Neural cell (in vitro differentiated cells): ENCODE data around the gene NEUROD4. TPM values are rescaled to one million over a fixed set of nuclear protein-coding genes. Genes with fewer than 3 reads are reported as not detected.

ENCODE experiments used
- H2AFZ ChIP-seq: fragments of 200-600, 300-800 bp; sonication (generic), shearing (Covaris generic); 2 replicates; pipeline ENCODE4 v1.6.0; 2014; ENCODE audit warnings: low read depth, mild to moderate bottlenecking, antibody characterized with exemption, low read length, moderate library complexity
- H3F3A ChIP-seq: fragments of 200-600 bp; shearing (Covaris generic); 2 replicates; pipeline ENCODE4 v1.6.1; 2016; ENCODE audit warnings: mild to moderate bottlenecking, moderate library complexity, mixed read lengths, antibody characterized with exemption, low read length; ENCODE audit not compliant: insufficient read depth, poor library complexity, severe bottlenecking
- H3K27ac ChIP-seq: fragments of 200-600, 300-800 bp; sonication (generic), shearing (Covaris generic); 2 replicates; pipeline ENCODE4 v1.5.1; 2014; ENCODE audit warnings: mild to moderate bottlenecking, low read length, moderate library complexity
- H3K27me3 ChIP-seq: fragments of 300-800, 200-600 bp; sonication (generic), shearing (Covaris generic); 2 replicates; pipeline ENCODE4 v1.6.0; 2014; ENCODE audit warnings: mild to moderate bottlenecking, low read depth, low read length, moderate library complexity; ENCODE audit not compliant: insufficient read depth
- H3K36me3 ChIP-seq: fragments of 300-800, 200-600 bp; sonication (generic), shearing (Covaris generic); 2 replicates; pipeline ENCODE4 v1.5.1; 2014; ENCODE audit warnings: mild to moderate bottlenecking, antibody characterized with exemption, low read length, moderate library complexity; ENCODE audit not compliant: insufficient read depth
- H3K4me2 ChIP-seq: fragments of 300-800, 200-600 bp; sonication (generic), shearing (Covaris generic); 2 replicates; pipeline ENCODE4 v1.6.0; 2014; ENCODE audit warnings: mild to moderate bottlenecking, low read length
- H3K4me3 ChIP-seq: fragments of 300-800, 200-600 bp; sonication (generic), shearing (Covaris generic); 2 replicates; pipeline ENCODE4 v1.5.1; 2014; ENCODE audit warnings: mild to moderate bottlenecking, low read length, moderate library complexity
- H3K79me2 ChIP-seq: fragments of 200-600 bp; shearing (Covaris generic); replicated peaks from 2 replicates; pipeline ENCODE4 v1.6.0; 2014; ENCODE audit warnings: mild to moderate bottlenecking, low read length, moderate library complexity; ENCODE audit not compliant: insufficient read depth
- H3K9ac ChIP-seq: fragments of 300-800, 200-600 bp; sonication (generic), shearing (Covaris generic); 2 replicates; pipeline ENCODE4 v1.6.1; 2016; ENCODE audit warnings: mild to moderate bottlenecking, low read length, mixed read lengths
- H3K9me2 ChIP-seq: fragments of 200-600 bp; shearing (Covaris generic); 2 replicates; pipeline ENCODE4 v1.6.1; 2016; ENCODE audit warnings: mild to moderate bottlenecking, low read length, mixed read lengths; ENCODE audit not compliant: insufficient read depth
- H3K9me3 ChIP-seq: fragments of 200-600, 300-800 bp; sonication (generic), shearing (Covaris generic); 2 replicates; pipeline ENCODE4 v1.6.1; 2016; ENCODE audit warnings: mild to moderate bottlenecking, mixed run types, low read length, moderate library complexity, mixed read lengths
- H4K20me1 ChIP-seq: fragments of 200-600 bp; shearing (Covaris generic); 2 replicates; pipeline ENCODE4 v1.6.1; 2016; ENCODE audit warnings: mild to moderate bottlenecking, mixed run types; ENCODE audit not compliant: insufficient read depth
- CTCF ChIP-seq: fragments of 450-650 bp; IDR thresholded peaks from 2 replicates; pipeline ENCODE4 v1.5.1; 2014; ENCODE audit warnings: antibody characterized with exemption, mild to moderate bottlenecking, moderate library complexity; ENCODE audit not compliant: poor library complexity, severe bottlenecking
- EP300 ChIP-seq: fragments of 450-650 bp; conservative IDR thresholded peaks from 2 replicates; pipeline ENCODE4 v1.6.1; 2014; ENCODE audit warnings: antibody characterized with exemption, mild to moderate bottlenecking, moderate library complexity; ENCODE audit not compliant: poor library complexity, severe bottlenecking
- EZH2 ChIP-seq: fragments of 200-600, 300-800 bp; shearing (Covaris generic), sonication (generic); IDR thresholded peaks from 2 replicates; pipeline ENCODE4 v1.6.1; 2014; ENCODE audit warnings: antibody characterized with exemption, low read length, borderline replicate concordance, mild to moderate bottlenecking; ENCODE audit not compliant: insufficient read depth, poor library complexity, severe bottlenecking
- MXI1 ChIP-seq: fragments of 450-650 bp; conservative IDR thresholded peaks from 2 replicates; pipeline ENCODE4 v1.6.1; 2014; ENCODE audit warnings: antibody characterized with exemption, mild to moderate bottlenecking; ENCODE audit not compliant: poor library complexity, severe bottlenecking
- POLR2AphosphoS5 ChIP-seq: IDR thresholded peaks from 2 replicates; pipeline ENCODE4 v1.6.1; 2012
- RAD21 ChIP-seq: fragments of 450-650 bp; conservative IDR thresholded peaks from 2 replicates; pipeline ENCODE4 v1.6.1; 2014; ENCODE audit warnings: antibody characterized with exemption, mild to moderate bottlenecking, moderate library complexity
- REST ChIP-seq: IDR thresholded peaks from 2 replicates; pipeline ENCODE4 v1.6.1; 2012; ENCODE audit warnings: borderline replicate concordance
- SMC3 ChIP-seq: fragments of 450-650 bp; conservative IDR thresholded peaks from 2 replicates; pipeline ENCODE4 v1.6.1; 2014; ENCODE audit warnings: antibody characterized with exemption, mild to moderate bottlenecking, moderate library complexity; ENCODE audit not compliant: poor library complexity
- TAF1 ChIP-seq: IDR thresholded peaks from 2 replicates; pipeline ENCODE4 v1.6.1; 2012; ENCODE audit warnings: low read depth
- polyA plus RNA-seq: library from polyadenylated mRNA; depleted of rRNA; stranded (reverse); fragments of >200 nt; gene quantifications from 2 replicates; pipeline ENCODE4 v1.2.3, GENCODE V29; 2014

The NEUROD4 gene
- polyA plus RNA-seq, 1 donor from 2014 or later = not detected

DNA sequence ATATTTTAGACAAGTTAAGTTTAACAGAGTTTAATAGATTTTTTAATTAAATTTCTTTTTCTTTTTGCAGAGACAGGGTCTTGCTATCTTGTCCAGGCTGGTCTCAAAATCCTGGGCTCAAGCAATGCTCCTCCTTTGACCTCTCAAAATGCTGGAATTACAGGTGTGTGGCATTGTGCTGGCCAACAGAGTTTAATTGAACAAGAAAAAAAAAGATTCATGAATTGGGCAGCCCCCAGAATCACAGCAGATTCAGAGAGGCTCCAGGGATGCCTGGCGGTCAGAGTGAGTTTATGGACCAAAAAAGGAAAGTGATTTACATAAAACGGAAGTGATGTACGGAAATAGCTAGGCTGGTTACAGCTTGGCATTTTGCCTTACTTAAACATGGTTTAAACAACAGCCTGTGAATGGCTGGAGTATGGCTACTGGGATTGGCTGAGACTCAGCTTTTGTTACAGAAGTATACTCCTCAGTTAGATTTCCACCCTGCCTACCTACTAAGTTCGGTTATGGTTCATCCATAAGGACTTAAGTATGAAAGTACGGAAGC, 20.7 kb upstream of the NEUROD4 start:
- no peak overlapping the region for H2AFZ ChIP-seq
- no peaks in the 10 kb centered on the region for H3K9me2 ChIP-seq
- H3K4me2 ChIP-seq = no peak overlapping the region
- H3K79me2 ChIP-seq = no peaks in the 10 kb centered on the region
- H3K9ac ChIP-seq = no peak overlapping the region
- H3K36me3 ChIP-seq = no peaks in the 10 kb centered on the region
- no peaks in the 10 kb centered on the region for H3K9me3 ChIP-seq
- no peak overlapping the region for H3K27ac ChIP-seq
- no peaks in the 10 kb centered on the region for H4K20me1 ChIP-seq
- H3F3A ChIP-seq = no peaks in the 10 kb centered on the region
- TF ChIP-seq TAF1 (no peak), POLR2AphosphoS5 (no peak), SMC3 (no peak), RAD21 (no peak), EZH2 (no peak), CTCF (no peak), REST (no peak), EP300 (no peak), MXI1 (no peak)
- no peak overlapping the region for H3K4me3 ChIP-seq
- H3K27me3 ChIP-seq = no peaks in the 10 kb centered on the region

- Histone ChIP-seq H3F3A (no peaks in the 10 kb centered on the region), H3K9ac (no peak overlapping the region), H3K27me3 (no peaks in the 10 kb centered on the region), H3K36me3 (no peaks in the 10 kb centered on the region), H3K9me2 (no peaks in the 10 kb centered on the region), H4K20me1 (no peaks in the 10 kb centered on the region), H3K9me3 (no peaks in the 10 kb centered on the region), H3K4me3 (no peak overlapping the region), H3K27ac (no peak overlapping the region), H3K4me2 (no peak overlapping the region), H3K79me2 (no peaks in the 10 kb centered on the region), H2AFZ (no peak overlapping the region)
- no peak for TF ChIP-seq SMC3
- TF ChIP-seq POLR2AphosphoS5 = no peak
- no peak for TF ChIP-seq MXI1
- no peak for TF ChIP-seq REST
- TF ChIP-seq CTCF = no peak
Measured at GRCh38 chr12:55001198-55001868, 18.4 kb upstream of the NEUROD4 start.
